Measurements from ENCODE around the gene ARIH1.
"Not testable (repeated sequence)": the region's sequence is repeated elsewhere in the genome, so short reads cannot be mapped to it uniquely, and the experiment has no call there.

Gene ARIH1

DNA sequence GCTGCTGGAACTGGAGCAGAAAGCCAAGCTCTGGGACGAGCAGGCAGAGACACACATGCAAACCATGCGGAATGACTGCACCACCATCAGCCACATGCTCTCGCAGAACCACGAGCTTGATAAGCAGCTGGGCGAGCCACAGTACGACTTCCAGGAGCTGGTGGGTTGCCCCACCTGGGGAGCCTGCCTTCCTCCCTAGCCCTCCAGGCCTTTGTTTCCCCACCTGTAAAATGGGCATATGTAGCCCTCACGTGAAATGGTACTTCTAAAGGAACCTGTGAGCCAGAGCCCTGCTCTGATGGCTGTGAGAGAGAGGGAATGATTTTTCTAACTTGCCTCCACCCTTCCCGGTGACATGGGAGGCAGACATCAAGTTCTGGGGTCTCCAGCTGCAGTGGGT is 135.7 kb downstream of the ARIH1 start:
- DNase-seq: no peak

DNA sequence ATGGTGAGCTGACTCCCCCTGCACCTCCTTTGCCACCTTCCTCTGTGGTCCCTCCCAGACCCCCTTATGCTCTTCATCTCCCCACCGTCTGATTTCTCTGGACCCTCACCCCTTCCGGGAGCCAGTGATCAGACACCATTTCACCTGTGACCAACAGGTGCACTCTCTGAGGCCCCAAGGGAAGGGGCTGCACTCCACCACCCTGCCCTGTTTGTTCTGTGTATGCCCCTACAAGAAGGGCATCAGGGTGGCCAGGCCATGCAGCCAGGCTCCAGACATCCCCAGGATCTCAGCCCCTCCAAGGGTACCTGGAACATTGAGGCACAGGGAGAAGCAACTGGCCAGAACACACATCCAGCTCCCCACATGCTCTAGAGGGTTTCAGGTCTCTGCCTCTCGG is 138.2 kb downstream of the ARIH1 start:
- not testable (repeated sequence) for DNase-seq

DNA sequence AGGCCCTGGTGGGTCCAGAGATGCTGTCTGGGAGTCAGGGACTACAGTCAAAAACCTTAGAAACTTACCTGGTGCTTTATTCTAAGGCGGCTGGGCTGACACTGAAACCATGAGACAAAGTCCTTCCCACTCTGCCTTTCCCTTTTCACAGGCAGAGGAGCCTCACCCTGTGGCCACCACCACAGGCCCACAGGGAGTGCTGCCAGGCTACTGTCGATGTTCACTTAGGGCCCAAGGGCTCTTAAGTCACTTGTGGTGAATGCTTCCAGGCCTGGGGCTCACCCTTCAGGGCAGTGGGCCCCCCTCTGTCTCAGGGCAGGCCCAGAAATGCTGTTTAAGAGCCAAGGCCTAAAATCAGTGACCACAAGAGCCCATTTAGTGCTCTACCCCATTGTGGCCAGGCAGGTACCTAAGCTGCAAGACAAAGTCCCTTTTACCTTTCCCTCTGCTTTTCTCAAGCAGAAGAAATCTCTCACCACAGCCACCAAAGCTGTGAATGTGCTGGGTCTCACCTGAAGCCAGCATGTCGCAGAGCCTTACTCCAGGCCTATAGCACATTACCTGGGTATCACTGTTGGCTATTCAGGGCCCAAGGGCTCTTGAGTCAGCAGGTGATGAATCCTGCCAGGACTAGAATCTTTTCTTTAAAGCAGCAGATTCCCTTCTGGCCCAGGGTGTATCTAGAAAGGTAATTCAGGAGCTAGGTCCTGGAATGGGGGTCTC is 140.8 kb downstream of the ARIH1 start:
- no peak for DNase-seq

DNA sequence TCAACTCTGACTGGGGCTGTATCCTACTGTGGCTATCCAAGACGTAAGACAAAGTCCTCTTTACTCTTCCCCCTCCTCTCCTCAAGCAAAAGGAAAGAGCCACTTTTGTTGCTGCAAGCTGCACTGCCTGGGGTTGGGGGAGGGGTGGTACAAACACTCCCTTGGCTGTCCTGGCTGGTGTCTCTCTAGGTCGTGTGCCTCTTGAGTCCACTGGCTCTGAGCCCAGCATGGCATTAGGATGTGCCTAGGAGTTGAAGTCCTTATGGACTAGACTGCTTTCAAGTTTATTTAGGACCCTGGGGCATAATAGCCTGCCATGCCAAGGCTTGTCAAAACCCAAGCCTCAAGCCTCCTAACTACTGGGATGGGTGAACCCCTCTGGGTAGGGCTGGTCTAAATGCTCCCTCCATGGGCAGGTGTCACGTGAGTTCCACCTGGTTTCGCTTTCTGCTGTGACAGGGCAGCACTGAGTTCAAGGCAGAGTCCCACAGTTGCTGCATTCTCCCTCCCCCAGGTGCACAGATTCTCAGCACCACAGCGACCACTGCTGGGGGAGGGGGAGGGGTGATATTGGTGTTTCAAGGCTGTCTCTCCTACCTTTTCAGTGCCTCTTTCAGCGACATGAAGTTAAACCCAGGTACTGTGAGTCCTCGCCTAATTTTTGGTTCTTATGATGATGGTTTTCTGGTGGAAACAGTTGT is 141.6 kb downstream of the ARIH1 start:
- not testable (repeated sequence) for DNase-seq

DNA sequence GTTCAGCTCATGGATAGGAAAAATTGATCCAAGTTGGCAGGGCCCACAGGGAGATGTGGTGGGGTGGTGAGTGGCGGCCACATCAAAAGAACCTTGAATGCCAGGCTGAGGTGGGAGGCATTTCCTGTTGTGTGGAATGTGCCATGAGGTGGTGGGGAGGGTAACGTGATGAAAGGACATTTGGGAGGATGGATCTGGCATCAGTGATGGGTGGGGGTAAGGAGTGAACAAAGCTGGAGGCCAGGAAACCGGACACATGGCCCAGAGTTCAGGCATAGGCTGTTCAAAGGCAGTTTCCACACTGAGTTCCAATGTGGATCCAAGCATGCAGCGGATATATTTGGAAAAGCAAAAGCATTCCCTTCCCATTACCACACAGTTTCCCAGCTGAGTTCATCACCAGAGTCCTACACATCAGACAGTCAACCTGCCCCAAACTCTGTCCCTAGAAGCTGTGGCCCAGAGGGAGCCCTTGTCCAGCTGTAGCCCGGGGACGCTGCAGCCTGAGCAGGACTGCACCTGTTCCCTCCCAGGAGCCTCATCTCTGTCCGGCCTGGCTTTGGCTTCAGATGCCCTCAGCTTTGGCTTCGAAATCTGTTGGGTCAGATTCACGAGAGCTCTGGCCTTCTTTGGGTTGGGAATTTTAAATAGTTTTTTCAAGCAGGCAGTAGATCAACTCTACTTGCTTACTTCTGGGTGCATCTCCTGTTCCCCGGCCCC is 142.5 kb downstream of the ARIH1 start:
- no peak for DNase-seq

DNA sequence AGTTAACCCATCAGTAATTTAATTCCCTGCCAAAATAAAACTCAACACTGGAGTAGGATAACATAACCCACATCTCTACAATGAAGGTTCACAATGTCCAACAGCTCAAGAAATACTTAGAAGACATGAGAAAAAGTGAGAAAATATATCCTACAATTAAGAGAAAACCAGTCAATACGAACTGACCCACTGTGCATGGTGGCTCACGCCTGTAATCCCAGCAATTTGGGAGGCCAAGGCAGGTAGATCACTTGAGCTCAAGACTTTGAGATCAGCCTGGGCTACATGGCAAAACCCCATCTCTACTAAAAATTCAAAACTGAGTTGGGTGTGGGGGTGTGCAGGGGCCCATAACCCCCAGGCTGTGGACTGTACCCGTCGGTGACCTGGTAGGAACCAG is 149.7 kb downstream of the ARIH1 start:
- DNase-seq: not testable (repeated sequence)

DNA sequence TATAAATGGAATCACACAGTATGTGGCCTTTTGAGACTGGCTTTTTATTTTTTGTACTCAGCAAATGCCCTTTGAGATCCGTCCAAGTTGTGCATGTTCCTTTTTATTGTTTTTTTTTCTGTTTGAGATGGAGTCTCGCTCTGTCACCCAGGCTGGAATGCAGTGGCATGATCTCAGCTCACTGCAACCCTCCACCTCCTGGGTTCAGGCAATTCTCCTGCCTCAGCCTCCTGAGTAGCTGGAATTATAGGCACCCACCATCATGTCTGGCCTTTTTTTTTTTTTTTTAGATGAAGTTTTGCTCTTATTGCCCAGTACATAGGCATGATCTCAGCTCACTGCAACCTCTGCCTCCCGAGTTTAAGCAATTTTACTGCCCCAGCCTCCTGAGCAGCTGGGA is 152.0 kb downstream of the ARIH1 start:
- not testable (repeated sequence) for DNase-seq

DNA sequence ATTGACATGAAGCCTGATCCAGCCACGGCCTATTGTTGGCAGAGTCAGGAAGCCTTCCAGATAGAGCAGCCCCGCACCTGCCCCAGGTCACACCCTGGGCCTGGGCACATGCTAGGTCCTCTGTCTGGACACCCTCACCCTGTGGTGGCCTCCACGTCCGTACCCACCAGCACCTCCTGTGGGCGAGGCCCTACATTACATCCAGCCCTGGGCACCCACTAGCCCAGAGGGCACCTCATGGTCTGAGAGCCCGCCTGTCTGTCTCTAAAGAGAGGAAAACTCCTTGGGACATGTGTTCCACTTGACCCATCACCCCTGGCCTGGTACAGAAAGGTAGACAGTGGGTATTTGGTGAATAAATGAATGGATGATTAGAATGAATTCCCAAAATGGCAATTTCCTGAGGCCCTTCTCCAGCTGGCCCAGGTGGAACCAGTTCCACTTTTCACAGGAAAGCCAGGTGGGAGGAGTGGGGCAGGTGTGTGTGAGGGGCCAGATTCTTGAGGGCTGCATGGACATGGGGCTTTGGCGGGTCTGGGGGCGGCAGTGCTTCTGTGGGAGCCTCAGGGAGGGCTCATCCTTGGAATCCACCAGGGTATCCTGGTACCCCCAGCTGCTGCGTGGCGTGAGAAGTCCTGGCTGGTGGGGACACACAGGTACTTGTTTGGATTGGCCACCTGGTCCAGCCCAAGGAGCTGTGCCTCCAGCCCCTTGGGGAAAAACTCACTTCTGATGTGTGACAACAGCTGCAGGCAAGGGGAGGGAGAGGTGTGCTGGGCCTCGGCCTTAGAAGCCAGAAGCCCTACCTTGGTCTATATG is 154.3 kb downstream of the ARIH1 start:
- not testable (repeated sequence) for DNase-seq

DNA sequence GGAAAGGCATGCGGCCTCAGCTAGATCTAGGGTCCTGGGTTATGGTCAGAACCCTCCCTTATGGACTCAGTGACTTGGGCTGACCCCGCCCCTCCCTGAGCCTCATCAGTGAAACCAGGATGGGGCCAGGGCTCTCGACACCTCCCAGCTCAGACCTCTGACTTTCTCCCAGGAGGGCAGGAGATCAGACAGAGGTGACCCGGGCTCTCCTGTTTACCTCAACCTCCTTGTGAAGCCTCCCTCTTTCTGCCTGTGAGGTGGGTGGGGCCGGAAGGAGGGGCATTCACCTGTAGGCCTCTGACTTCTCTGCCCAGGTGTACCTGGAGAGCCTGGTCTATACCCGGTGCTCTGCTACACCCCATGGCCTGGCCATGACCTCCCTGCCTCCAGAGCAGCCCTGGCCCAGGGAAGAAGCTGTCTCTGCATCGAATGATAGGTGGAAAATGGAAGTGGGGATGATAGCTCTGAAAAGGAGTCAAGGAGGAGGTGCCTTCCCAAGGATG is 155.0 kb downstream of the ARIH1 start:
- not testable (repeated sequence) for DNase-seq

DNA sequence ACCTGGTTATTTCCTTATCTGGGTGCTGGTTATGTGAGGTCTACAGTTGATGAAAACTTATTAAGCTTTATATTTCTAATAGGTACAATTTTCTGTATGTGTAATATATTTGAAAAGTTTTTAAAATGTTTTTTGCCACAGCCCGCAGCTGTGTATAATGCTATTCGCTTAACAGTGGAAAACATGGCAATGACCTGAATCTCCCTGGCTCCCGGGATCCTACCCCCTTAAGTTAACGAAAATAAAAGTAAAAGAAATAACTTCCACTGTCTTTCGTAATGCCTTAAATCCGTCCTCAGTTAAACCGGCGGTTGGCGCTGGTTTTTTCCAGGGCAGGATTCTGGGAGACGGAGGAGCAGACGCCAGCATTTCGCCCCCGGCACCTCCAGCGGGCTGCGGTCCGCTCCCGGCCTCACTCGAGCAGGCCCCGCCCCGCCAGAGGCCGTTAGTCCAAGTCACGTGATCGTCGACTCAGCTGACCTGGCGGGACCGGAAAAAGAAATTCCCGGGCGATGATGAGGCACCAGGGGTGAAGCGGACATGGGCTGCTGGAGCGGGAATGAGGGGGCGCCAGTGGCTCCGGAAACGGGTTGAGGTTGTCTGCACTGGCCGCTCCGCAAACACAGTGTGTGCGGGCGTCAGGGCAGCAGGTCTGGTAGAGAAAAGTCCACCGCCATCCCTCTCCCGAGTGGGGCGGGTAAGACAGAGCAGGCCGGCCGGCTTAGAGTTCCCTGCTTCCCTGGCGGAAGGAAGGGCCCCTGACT is 162.6 kb downstream of the ARIH1 start:
- DNase-seq: peak; percentile 31

DNA sequence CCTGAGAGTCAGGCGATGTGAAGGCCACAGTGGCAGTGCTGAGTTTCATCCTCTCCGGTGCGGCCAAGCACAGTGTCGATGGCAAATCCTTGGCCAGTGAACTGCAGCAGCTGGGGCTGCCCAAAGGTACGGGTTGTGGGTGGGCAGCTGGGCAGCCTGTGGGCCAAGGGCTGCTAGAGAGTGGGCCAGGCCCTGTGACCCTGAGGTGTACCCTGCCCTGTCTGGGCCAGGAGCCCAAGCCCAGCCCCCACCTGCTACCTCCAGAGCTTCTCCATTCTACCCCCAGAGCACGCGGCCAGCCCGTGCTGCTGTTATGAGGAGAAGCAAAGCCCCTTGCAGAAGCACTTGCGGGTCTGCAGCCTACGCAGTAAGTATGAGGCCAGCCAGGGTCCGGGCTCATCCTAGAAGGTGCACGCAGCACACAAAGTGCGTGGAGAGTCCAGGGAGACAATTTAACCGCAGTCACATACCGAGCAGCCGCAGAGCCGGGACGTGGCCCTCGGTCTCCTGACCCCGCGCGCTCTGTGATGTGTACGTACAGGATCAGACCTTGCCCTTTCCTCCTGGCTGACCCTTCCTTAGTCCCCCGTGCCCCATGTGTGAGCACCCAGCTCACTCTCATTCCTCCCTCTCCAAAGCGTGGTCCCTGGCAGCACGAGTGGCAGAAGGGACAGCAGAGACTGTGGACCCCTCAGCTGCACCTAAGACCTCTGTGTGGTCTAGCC is 165.8 kb downstream of the ARIH1 start:
- DNase-seq: not testable (repeated sequence)

DNA sequence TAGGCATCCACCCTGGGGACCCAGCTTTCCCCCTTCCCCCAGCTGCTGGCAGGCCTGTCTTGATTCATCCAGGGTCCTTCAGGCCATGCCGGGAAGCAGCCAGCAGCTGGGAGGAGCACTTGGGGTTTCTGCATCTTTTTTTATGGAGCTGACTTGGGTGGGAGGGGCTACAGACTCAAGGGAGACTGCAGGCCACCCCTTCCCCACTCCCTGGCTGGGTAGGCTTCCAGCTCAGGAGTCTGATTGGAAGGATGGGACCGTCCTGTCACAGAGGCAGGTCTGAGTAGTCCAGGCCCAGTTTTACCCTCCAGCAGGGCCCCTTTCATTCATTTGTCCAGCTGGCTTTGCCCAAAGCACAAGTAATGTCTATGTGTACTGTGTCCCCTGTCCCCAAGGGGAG is 168.1 kb downstream of the ARIH1 start:
- DNase-seq: not testable (repeated sequence)

DNA sequence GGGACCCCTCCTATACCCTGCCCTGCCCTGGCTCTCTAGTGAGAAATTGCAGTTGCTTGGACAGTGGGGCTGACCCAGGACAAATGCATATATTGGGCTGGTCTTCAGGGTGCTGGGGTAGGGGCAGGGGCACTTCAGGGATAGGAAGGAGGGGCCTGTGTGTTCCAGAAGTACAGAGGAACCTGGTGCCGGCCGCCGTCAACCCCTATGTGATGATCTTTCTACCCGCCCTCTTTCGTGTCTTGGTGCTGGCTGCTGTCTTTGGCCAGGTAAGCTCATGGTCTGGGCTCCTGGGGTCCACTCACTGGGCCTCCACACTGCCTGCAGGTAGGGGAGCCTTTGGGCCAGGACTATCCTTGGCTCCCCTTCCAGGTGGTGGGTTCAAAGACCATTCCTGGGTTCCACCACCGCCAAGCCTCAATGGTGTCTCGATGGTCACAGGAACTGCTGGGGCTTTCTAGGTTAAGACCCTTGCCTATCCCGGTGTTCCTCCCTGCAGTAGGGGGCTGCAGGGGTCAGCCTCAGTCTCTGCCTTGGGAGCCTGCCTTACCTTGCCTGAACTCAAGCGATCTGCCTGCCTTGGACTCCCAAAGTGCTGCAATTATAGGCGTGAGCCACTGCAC is 174.6 kb downstream of the ARIH1 start:
- not testable (repeated sequence) for DNase-seq
